Measurements from ENCODE around the gene CLCN5.

DNA sequence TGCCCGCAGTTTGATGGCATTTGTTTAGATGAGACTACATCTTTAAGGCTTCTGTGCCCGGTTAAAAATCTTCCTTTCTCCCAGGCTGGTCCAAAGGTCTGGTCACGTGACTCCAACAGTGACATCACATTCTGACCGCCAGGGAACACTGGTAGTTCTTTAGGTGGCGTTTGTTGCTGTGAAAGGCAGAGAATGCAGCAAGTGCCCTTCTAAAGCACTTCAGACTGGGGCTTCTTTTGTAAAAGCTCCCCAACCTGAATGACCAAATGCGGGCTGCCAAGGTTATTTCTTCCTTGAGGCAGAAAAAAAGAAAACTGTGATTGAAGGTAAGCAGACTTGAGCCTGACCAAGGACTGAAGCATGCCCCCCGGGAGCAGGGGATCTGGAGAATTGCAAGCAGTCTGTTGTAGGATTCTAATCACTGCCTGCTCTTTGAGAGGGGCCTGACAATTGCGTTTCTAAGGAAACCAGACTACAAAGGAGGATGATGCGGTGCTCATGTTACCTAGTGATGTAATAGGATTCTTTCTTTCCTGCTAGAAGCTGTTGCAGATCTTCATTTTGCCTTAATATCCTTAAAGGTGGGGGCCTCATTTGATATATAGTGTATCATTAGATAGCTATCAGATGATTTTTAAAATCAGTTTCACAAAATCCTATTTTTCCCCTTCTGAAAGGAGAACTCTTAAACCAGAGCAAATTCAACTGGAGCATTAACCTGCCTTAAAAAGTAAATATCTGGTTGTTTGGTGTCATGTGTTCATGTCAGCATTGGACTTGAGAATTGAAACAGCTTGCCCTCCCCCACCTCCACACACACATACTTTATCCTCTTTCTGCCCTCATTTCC, 145.3 kb downstream of the CLCN5 start:
- no peak for TF ChIP-seq CREM (CRISPR knock-in tag; IDR thresholded peaks at IDR 0.05)
- TF ChIP-seq, protein P1, sequence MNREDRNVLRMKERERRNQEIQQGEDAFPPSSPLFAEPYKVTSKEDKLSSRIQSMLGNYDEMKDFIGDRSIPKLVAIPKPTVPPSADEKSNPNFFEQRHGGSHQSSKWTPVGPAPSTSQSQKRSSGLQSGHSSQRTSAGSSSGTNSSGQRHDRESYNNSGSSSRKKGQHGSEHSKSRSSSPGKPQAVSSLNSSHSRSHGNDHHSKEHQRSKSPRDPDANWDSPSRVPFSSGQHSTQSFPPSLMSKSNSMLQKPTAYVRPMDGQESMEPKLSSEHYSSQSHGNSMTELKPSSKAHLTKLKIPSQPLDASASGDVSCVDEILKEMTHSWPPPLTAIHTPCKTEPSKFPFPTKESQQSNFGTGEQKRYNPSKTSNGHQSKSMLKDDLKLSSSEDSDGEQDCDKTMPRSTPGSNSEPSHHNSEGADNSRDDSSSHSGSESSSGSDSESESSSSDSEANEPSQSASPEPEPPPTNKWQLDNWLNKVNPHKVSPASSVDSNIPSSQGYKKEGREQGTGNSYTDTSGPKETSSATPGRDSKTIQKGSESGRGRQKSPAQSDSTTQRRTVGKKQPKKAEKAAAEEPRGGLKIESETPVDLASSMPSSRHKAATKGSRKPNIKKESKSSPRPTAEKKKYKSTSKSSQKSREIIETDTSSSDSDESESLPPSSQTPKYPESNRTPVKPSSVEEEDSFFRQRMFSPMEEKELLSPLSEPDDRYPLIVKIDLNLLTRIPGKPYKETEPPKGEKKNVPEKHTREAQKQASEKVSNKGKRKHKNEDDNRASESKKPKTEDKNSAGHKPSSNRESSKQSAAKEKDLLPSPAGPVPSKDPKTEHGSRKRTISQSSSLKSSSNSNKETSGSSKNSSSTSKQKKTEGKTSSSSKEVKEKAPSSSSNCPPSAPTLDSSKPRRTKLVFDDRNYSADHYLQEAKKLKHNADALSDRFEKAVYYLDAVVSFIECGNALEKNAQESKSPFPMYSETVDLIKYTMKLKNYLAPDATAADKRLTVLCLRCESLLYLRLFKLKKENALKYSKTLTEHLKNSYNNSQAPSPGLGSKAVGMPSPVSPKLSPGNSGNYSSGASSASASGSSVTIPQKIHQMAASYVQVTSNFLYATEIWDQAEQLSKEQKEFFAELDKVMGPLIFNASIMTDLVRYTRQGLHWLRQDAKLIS (CRISPR knock-in tag; IDR thresholded peaks at IDR 0.05; ENCODE audit: borderline replicate concordance): no peak
- TF ChIP-seq, protein P2, sequence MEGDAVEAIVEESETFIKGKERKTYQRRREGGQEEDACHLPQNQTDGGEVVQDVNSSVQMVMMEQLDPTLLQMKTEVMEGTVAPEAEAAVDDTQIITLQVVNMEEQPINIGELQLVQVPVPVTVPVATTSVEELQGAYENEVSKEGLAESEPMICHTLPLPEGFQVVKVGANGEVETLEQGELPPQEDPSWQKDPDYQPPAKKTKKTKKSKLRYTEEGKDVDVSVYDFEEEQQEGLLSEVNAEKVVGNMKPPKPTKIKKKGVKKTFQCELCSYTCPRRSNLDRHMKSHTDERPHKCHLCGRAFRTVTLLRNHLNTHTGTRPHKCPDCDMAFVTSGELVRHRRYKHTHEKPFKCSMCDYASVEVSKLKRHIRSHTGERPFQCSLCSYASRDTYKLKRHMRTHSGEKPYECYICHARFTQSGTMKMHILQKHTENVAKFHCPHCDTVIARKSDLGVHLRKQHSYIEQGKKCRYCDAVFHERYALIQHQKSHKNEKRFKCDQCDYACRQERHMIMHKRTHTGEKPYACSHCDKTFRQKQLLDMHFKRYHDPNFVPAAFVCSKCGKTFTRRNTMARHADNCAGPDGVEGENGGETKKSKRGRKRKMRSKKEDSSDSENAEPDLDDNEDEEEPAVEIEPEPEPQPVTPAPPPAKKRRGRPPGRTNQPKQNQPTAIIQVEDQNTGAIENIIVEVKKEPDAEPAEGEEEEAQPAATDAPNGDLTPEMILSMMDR (IDR thresholded peaks at IDR 0.05): no peak
- TF ChIP-seq, protein P3, sequence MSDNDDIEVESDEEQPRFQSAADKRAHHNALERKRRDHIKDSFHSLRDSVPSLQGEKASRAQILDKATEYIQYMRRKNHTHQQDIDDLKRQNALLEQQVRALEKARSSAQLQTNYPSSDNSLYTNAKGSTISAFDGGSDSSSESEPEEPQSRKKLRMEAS (CRISPR knock-in tag; IDR thresholded peaks at IDR 0.05): no peak
- TF ChIP-seq, protein P4, sequence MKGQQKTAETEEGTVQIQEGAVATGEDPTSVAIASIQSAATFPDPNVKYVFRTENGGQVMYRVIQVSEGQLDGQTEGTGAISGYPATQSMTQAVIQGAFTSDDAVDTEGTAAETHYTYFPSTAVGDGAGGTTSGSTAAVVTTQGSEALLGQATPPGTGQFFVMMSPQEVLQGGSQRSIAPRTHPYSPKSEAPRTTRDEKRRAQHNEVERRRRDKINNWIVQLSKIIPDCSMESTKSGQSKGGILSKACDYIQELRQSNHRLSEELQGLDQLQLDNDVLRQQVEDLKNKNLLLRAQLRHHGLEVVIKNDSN (CRISPR knock-in tag; IDR thresholded peaks at IDR 0.05): peak; percentile 84
- TF ChIP-seq, protein P5, sequence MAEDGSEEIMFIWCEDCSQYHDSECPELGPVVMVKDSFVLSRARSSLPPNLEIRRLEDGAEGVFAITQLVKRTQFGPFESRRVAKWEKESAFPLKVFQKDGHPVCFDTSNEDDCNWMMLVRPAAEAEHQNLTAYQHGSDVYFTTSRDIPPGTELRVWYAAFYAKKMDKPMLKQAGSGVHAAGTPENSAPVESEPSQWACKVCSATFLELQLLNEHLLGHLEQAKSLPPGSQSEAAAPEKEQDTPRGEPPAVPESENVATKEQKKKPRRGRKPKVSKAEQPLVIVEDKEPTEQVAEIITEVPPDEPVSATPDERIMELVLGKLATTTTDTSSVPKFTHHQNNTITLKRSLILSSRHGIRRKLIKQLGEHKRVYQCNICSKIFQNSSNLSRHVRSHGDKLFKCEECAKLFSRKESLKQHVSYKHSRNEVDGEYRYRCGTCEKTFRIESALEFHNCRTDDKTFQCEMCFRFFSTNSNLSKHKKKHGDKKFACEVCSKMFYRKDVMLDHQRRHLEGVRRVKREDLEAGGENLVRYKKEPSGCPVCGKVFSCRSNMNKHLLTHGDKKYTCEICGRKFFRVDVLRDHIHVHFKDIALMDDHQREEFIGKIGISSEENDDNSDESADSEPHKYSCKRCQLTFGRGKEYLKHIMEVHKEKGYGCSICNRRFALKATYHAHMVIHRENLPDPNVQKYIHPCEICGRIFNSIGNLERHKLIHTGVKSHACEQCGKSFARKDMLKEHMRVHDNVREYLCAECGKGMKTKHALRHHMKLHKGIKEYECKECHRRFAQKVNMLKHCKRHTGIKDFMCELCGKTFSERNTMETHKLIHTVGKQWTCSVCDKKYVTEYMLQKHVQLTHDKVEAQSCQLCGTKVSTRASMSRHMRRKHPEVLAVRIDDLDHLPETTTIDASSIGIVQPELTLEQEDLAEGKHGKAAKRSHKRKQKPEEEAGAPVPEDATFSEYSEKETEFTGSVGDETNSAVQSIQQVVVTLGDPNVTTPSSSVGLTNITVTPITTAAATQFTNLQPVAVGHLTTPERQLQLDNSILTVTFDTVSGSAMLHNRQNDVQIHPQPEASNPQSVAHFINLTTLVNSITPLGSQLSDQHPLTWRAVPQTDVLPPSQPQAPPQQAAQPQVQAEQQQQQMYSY (CRISPR knock-in tag; IDR thresholded peaks at IDR 0.05): no peak
- TF ChIP-seq ZNF423 (CRISPR knock-in tag; IDR thresholded peaks at IDR 0.05): no peak
- TF ChIP-seq IRF2 (CRISPR knock-in tag; IDR thresholded peaks at IDR 0.05; ENCODE audit: borderline replicate concordance, low read depth): no peak
- TF ChIP-seq, protein P6, sequence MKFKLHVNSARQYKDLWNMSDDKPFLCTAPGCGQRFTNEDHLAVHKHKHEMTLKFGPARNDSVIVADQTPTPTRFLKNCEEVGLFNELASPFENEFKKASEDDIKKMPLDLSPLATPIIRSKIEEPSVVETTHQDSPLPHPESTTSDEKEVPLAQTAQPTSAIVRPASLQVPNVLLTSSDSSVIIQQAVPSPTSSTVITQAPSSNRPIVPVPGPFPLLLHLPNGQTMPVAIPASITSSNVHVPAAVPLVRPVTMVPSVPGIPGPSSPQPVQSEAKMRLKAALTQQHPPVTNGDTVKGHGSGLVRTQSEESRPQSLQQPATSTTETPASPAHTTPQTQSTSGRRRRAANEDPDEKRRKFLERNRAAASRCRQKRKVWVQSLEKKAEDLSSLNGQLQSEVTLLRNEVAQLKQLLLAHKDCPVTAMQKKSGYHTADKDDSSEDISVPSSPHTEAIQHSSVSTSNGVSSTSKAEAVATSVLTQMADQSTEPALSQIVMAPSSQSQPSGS (CRISPR knock-in tag; IDR thresholded peaks at IDR 0.05; ENCODE audit: borderline replicate concordance, low read depth): no peak
